NCI-H128 (cell line): ENCODE measurements around the gene GCKR.

ENCODE experiments used
- DNase-seq: peaks from one replicate; lab custom pipeline; 2025; ENCODE audit not compliant: unreplicated experiment; lab: John Stamatoyannopoulos, UW

The GCKR gene

GRCh38 chr2:27496357-27497287 lies at the start of gene GCKR:
GCKR (plus strand) TSS chr2:27496839; CDS start chr2:27496905, 66 bp downstream.
- no peak for DNase-seq

- DNase-seq, result no peak
These were observed 48.3 kb upstream of the GCKR start for GRCh38 chr2:27448381-27448780.

GRCh38 chr2:27451095-27451494 lies 45.5 kb upstream of the GCKR start:
- DNase-seq, result no peak

GRCh38 chr2:27453968-27454367 lies 42.7 kb upstream of the GCKR start:
- DNase-seq, result no peak

GRCh38 chr2:27461118-27461517 lies 35.5 kb upstream of the GCKR start:
- no peak for DNase-seq

GRCh38 chr2:27464443-27464842 lies 32.2 kb upstream of the GCKR start:
- DNase-seq, result no peak

GRCh38 chr2:27471961-27472360 lies 24.7 kb upstream of the GCKR start:
- DNase-seq, result no peak

- no peak for DNase-seq
These were observed 11.1 kb upstream of the GCKR start for GRCh38 chr2:27485496-27485895.

- no peak for DNase-seq
These were observed 7.5 kb upstream of the GCKR start for GRCh38 chr2:27489118-27489497.

GRCh38 chr2:27489498-27490397 lies 6.9 kb upstream of the GCKR start, which contains the start of gene IFT172:
IFT172 (minus strand) TSS chr2:27489743; CDS start chr2:27489653, 90 bp downstream.
- peak; percentile 100 for DNase-seq

- no peak for DNase-seq
These were observed 4.1 kb upstream of the GCKR start for GRCh38 chr2:27492557-27492956.

- DNase-seq, result no peak
These were observed 2.7 kb upstream of the GCKR start for GRCh38 chr2:27493948-27494283.

GRCh38 chr2:27494284-27494943 lies 2.2 kb upstream of the GCKR start:
- DNase-seq, result no peak

GRCh38 chr2:27494944-27495554 lies 1.6 kb upstream of the GCKR start, which contains the start of gene FNDC4:
FNDC4 (minus strand) TSS chr2:27495200; CDS start chr2:27494679, 521 bp downstream.
- DNase-seq, result no peak

- no peak for DNase-seq
These were observed 741 bp upstream of the GCKR start for GRCh38 chr2:27495840-27496356.

- no peak for DNase-seq
These were observed 619 bp downstream of the GCKR start for GRCh38 chr2:27497288-27497627.

- no peak for DNase-seq
These were observed 2.3 kb downstream of the GCKR start for GRCh38 chr2:27498975-27499374.

GRCh38 chr2:27501042-27501441 lies 4.4 kb downstream of the GCKR start:
- no peak for DNase-seq

- no peak for DNase-seq
These were observed 5.5 kb downstream of the GCKR start for GRCh38 chr2:27502142-27502541.

- no peak for DNase-seq
These were observed 9.9 kb downstream of the GCKR start for GRCh38 chr2:27506587-27506986.

GRCh38 chr2:27507293-27507692 lies 10.7 kb downstream of the GCKR start:
- no peak for DNase-seq
